Measurements from ENCODE around the gene FAM185A.

- TF ChIP-seq POLR2A (IDR thresholded peaks at IDR 0.05) (no peak), CTCF (IDR thresholded peaks at IDR 0.05) (no peak)
Measured at GRCh38 chr7:102837802-102838201, 89.0 kb downstream of the FAM185A start.
